Measurements from ENCODE around the gene PRCD.

DNA sequence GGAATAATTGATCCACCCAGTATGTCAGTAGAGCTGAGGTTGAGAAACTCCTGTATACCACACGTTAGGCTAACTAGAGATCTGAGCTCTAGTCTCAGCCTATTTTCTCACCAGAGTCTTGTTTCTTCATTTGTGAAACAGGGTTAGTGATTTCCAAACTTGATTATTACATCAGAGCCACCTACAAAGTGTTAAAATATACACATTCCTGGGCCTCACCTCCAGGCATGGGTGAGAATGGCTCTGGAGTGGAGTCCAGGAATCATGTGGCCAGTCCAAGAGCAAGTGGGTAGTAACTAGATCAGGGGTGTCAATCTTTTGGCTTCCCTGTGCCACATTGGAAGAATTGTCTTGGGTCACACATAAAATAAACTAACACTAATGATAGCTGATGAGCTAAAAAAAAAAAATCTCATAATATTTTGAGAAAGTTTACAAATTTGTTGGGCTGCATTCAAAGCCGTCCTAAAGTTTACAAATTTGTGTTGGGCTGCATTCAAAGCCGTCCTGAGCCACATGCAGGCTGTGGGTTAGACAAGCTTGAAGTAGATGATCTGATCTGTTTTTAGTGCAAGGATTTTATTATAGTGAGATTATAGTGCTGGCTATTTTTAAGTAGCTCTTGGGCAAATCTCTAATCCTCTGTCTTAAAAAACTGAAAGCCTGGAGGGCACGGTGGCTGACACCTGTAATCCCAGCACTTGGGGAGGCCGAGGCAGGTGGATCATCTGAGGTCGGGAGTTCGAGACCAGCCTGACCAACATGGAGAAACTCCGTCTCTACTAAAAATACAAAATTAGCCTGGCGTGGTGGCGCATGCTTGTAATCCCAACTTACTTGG is 20.4 kb downstream of the PRCD start:
- TF ChIP-seq POLR2A (IDR thresholded peaks at IDR 0.05; ENCODE audit: low read length) (no peak), GATA1 (IDR thresholded peaks at IDR 0.05; ENCODE audit: low read depth, low read length) (no peak)

Data from erythroblast (primary cell).